Ascending aorta (tissue), 2 donors: ENCODE results near the gene DEK. TPM values are rescaled to one million over a fixed set of nuclear protein-coding genes. Genes with fewer than 3 reads are reported as not detected.
A peak's percentile ranks its signal among the peaks of the same experiment; 100 is the strongest.

Experiments
- DNase-seq, 2 donors: peaks; one replicate each; pipeline ENCODE4 v3.0.0-alpha.2; 2019; ENCODE audit warnings: low spot score in 2 of 2
- H3K27ac ChIP-seq, 2 donors: fragments of 200-600 bp; sonication (generic); one replicate each; pipeline ENCODE4 v1.5.1; 2016 to 2017; ENCODE audit warnings: mild to moderate bottlenecking in 1 of 2
- H3K27me3 ChIP-seq: fragments of 200-600 bp; sonication (generic); one replicate; pipeline ENCODE4 v1.5.1; 2017
- H3K36me3 ChIP-seq, 2 donors: fragments of 200-600 bp; sonication (generic); one replicate each; pipeline ENCODE4 v1.5.1; 2016
- H3K4me1 ChIP-seq, 2 donors: fragments of 200-600 bp; sonication (generic); one replicate each; pipeline ENCODE4 v1.5.1; 2016 to 2017; ENCODE audit warnings: mild to moderate bottlenecking in 1 of 2
- H3K4me3 ChIP-seq, 2 donors: fragments of 200-600 bp; sonication (generic); one replicate each; pipeline ENCODE4 v1.5.1; 2016 to 2017; ENCODE audit warnings: mild to moderate bottlenecking in 1 of 2
- H3K9me3 ChIP-seq, 2 donors: fragments of 200-600 bp; sonication (generic); one replicate each; pipeline ENCODE4 v1.5.1; 2016
- intact Hi-C: fragments of 100-400 bp; cut with DNase I; formaldehyde crosslinking; loops from one replicate; pipeline ENCODE4 v1.15.1; 2023
- total RNA-seq: library from RNA; depleted of rRNA; stranded (reverse); fragments of >200 nt; gene quantifications from one replicate; pipeline ENCODE4 v1.1.0, GENCODE V29; 2016
- TF ChIP-seq, protein P1 (sequence below), 3 experiments: fragments of 200-600 bp in 2 of 3; fragments of 450-650 bp in 1 of 3; sonication (generic) in 2 of 3; IDR thresholded peaks; one replicate each; pipeline ENCODE4 v1.5.1; 2016 to 2019; ENCODE audit warnings: antibody characterized with exemption in 3 of 3, mild to moderate bottlenecking in 1 of 3, moderate library complexity in 1 of 3

The DEK gene
- total RNA-seq, 1 donor from 2014 or later: 51.2 TPM

DNA sequence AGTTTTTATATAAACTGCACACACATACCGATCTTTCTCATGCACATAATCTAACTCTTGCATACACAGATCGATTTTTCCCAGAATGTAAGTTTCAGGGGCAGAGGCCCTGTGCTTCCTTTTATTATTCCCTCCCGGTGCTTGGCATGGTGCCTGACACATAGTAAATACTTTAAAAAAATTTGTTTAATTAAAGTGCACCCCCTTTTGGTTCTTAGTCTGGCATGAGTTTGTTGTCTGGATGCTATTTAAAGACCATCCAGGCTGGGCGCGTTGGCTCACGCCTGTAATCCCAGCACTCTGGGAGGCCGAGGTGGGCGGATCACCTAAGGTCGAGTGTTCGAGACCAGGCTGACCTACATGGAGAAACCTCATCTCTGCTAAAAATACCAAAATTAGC is 5.4 kb upstream of the DEK start:
- Histone ChIP-seq H3K9me3 (no peaks in the 10 kb centered on the region), H3K4me1 (peaks cover 0 to 2% of the 10 kb centered on the region in 2 donors), H3K27ac (no peak overlapping the region), H3K36me3 (no peaks in the 10 kb centered on the region), H3K27me3 (no peaks in the 10 kb centered on the region), H3K4me3 (no peak overlapping the region)
- intact Hi-C loops: loop anchor here (5.0 to 10.0 kb wide), 3 partner anchors 58 to 1575 kb away; partner anchors contain the start of gene RNF144B
- TF ChIP-seq, protein P1, sequence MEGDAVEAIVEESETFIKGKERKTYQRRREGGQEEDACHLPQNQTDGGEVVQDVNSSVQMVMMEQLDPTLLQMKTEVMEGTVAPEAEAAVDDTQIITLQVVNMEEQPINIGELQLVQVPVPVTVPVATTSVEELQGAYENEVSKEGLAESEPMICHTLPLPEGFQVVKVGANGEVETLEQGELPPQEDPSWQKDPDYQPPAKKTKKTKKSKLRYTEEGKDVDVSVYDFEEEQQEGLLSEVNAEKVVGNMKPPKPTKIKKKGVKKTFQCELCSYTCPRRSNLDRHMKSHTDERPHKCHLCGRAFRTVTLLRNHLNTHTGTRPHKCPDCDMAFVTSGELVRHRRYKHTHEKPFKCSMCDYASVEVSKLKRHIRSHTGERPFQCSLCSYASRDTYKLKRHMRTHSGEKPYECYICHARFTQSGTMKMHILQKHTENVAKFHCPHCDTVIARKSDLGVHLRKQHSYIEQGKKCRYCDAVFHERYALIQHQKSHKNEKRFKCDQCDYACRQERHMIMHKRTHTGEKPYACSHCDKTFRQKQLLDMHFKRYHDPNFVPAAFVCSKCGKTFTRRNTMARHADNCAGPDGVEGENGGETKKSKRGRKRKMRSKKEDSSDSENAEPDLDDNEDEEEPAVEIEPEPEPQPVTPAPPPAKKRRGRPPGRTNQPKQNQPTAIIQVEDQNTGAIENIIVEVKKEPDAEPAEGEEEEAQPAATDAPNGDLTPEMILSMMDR (IDR thresholded peaks at IDR 0.05): no peak
- no peak for DNase-seq

DNA sequence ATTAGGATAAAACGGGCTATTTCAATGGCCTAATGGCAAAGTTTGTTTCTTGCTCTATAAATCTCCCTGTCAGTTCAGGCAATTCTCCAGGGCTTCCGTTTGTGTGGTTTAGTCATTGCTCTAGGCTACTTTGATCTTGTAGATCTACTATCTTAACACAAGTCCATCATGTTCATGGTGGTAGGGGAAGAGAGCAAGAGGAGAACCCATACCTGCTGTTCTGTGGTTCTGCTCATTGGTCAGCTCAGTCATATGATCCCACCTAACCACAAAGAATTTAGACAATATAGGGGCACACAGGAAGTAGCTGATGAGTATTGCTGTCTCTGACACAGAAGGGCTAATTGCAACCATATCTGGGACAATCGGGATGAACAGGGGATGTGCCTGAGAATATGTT is 4.9 kb upstream of the DEK start:
- intact Hi-C loops: loop anchor here (5.0 to 10.0 kb wide), 3 partner anchors 58 to 1576 kb away; partner anchors contain the start of gene RNF144B
- no peaks in the 10 kb centered on the region for H3K27me3 ChIP-seq
- no peak overlapping the region for H3K27ac ChIP-seq
- H3K4me1 ChIP-seq: peaks cover 0 to 2% of the 10 kb centered on the region in 2 donors
- no peak for DNase-seq
- H3K9me3 ChIP-seq: no peaks in the 10 kb centered on the region
- no peak overlapping the region for H3K4me3 ChIP-seq
- no peaks in the 10 kb centered on the region for H3K36me3 ChIP-seq
- TF ChIP-seq, protein P1 (IDR thresholded peaks at IDR 0.05): no peak

DNA sequence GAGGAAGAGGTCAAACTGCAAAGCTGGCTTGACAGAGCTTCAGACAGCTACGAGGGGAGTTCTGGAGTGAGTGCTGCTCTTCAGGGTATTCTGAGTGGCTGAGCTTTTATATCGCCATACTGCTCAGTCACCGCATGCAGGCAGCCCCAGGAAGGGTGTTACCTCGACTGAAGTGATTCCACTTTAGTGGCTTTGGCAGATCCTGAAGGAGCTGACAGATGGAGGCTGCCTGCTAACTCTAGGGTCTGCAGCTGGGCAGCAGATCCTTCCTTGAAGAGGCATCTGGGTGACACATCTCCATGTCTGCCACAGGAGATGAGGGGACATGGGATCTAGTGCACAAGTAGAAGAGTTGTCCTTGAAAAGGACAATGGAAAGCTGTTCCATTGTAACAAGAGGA is 3.7 kb upstream of the DEK start:
- TF ChIP-seq, protein P1 (IDR thresholded peaks at IDR 0.05): no peak
- intact Hi-C loops: loop anchor here (5.0 to 10.0 kb wide), 3 partner anchors 59 to 1577 kb away; partner anchors contain the start of gene RNF144B
- no peak for DNase-seq
- Histone ChIP-seq H3K36me3 (no peaks in the 10 kb centered on the region), H3K4me3 (no peak overlapping the region), H3K27ac (no peak overlapping the region), H3K27me3 (no peaks in the 10 kb centered on the region), H3K4me1 (peaks cover 0 to 2% of the 10 kb centered on the region in 2 donors), H3K9me3 (no peaks in the 10 kb centered on the region)

DNA sequence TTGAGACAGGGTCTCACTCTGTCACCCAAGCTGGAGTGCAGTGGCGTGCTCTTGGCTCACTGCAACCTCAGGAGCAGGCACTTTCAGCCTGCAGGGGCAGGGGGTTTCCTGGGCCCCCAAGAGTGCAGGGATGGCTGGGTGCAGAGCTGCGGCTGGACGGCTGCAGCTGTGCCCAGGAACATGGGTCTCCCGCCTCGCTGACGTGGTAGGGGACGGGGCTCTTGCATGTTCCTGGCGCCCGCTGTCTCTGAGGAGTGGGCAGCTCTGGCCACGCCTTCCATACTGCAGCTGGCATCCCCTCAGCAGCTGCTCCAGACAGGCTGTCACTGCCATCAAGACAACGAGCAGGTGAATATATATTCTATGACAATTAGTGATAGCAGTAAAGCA is 2.2 kb upstream of the DEK start:
- TF ChIP-seq, protein P1 (IDR thresholded peaks at IDR 0.05): no peak
- H3K9me3 ChIP-seq: no peaks in the 10 kb centered on the region
- H3K36me3 ChIP-seq: no peaks in the 10 kb centered on the region
- H3K4me1 ChIP-seq: peaks cover 0 to 12% of the 10 kb centered on the region in 2 donors
- H3K4me3 ChIP-seq: no peak overlapping the region
- H3K27ac ChIP-seq: no peak overlapping the region
- intact Hi-C loops: loop anchor here (5.0 to 10.0 kb wide), 3 partner anchors 61 to 1578 kb away; partner anchors contain the start of gene RNF144B
- H3K27me3 ChIP-seq: no peaks in the 10 kb centered on the region
- no peak for DNase-seq

DNA sequence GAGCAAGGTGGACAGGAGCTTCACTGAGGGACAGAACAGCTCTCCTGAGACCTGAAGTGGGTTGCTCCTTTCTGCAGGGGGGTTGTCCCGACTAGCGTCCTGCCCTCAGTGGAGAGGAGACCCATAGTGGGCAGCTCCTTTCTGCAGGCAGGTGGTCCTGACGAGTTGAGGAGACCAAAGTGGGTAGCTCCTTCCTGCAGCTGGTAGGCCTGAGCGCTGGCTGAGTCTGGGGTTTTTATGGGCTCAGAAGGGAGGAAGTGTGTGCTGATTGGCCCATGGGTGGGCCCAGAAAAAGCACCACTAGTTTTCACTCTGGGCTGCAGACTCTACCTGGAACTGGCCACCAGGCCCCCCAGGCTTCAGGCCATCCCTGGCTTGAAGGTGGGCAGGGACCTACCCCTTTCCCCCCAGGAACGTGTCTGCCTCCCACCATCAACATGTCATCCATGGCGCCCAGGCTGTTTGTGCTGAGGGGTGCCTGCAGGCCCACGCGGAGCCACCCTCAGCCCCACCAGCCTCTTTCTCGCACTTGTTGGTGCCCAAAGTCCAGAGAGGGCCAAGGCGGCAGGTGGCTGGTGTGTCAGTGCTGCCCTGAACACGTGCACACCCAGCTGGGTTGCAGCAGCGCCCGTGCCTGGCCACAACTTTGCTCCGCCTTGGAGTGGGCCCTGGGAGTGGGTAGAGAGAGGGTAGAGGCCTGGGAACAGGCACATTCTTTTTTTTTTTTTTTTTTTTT is 1.6 kb upstream of the DEK start:
- H3K27ac ChIP-seq: no peak overlapping the region
- intact Hi-C loops: loop anchor here (5.0 to 10.0 kb wide), 3 partner anchors 61 to 1579 kb away; partner anchors contain the start of gene RNF144B
- TF ChIP-seq, protein P1 (IDR thresholded peaks at IDR 0.05): no peak

More for the DNA sequence above, 1.6 kb upstream of the DEK start:
- Histone ChIP-seq H3K4me3 (no peak overlapping the region), H3K4me1 (peaks cover 0 to 12% of the 10 kb centered on the region in 2 donors), H3K36me3 (no peaks in the 10 kb centered on the region), H3K9me3 (no peaks in the 10 kb centered on the region), H3K27me3 (no peaks in the 10 kb centered on the region)
- peak in 1 of 2 donors; percentile 61 for DNase-seq
